NCI-H2171 (cell line): ENCODE measurements around the gene HAPLN2.
A peak's percentile ranks its signal among the peaks of the same experiment; 100 is the strongest.
"Not testable (repeated sequence)": the region's sequence is repeated elsewhere in the genome, so short reads cannot be mapped to it uniquely, and the experiment has no call there.

Experiments
- DNase-seq: peaks from one replicate; lab custom pipeline; 2025; lab: John Stamatoyannopoulos, UW

HAPLN2 gene

DNA sequence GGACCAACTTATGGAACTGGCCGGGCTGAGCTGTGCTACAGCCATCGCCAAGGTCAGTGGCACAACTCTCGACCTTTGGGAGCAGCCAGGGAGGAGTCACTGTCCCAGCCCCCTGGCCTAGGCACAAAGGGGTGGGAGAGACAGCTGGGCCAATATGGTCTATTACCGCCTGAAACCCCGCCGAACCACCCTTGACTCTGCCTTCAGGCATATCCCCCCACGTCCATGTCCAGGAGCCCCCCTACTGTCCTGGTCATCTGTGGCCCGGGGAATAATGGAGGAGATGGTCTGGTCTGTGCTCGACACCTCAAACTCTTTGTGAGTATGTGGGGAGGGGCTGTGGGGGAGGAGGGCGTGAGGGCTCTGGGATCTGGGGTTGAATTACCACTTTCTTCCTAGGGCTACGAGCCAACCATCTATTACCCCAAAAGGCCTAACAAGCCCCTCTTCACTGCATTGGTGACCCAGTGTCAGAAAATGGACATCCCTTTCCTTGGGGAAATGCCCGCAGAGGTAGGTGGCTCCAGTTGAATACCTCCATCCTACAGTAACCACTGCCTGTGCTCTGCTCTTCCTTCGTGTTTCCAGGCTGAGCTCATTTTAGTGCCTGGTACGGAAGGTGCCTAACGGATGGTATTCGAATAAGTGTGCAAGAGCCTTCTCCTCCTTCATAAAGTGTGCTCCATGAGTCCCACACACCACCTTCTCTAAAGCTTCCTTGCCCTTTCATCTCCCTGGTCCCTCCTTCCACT, 26.9 kb upstream of the HAPLN2 start:
- DNase-seq: no peak

DNA sequence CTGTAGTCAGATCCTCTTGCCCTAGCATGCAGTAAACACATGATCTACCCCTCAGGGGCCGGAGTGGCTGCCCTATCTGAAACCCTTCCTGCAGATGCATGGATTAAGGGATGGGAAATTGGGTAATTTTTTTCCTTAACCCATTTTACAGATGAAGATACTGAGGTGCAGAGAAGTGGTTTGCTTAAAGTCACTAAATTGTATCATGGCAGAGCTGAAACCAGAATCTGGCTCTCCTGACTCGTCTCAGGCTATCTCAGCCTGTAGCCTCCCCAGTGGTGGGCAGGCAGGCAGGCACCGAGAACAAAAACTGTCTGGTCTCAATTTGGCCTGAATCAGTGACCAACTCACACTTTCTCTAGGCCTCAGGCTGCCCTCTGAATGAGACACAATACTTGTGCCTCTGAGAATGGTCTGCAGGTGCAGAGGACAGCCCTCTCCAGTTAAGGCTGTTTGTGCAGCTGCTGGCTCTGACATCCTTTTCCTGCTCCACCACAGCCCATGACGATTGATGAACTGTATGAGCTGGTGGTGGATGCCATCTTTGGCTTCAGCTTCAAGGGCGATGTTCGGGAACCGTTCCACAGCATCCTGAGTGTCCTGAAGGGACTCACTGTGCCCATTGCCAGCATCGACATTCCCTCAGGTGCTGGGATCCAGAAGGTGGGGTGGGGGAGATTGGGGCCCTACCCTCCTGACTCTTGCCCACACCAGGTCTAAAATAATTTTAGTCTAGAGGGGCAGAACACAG, 26.1 kb upstream of the HAPLN2 start:
- DNase-seq: no peak

DNA sequence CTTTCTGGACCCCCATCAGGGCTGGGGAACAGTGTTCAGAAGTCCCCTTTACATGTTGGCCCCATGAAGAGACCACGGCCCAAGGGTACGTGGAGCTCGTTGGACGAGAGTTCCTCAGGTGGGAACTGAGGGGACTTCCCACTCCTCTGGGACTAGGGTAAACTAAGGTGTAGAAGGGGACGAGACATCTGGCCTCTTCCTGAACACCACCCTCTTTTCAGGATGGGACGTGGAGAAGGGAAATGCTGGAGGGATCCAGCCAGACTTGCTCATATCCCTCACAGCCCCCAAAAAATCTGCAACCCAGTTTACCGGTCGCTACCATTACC, 25.6 kb upstream of the HAPLN2 start:
- DNase-seq: no peak

DNA sequence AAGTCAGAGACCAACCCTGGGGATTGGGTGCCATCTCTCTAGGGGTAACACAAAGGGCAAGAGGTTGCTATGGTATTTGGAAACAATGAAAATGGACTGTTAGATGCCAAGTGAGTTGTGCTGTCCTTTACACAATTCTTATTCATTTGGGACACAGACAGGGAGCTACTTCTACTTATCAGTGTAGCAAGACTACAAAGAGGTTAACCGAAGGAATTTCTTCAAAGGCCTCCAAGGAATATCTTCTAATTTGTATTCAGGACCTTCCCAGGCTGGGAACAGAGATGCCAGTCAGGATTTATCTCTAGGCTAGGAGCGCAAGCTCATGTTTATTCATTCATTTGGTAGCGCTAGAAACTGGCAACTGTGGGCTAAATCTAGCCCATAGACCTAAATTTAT, 25.0 kb upstream of the HAPLN2 start:
- no peak for DNase-seq

DNA sequence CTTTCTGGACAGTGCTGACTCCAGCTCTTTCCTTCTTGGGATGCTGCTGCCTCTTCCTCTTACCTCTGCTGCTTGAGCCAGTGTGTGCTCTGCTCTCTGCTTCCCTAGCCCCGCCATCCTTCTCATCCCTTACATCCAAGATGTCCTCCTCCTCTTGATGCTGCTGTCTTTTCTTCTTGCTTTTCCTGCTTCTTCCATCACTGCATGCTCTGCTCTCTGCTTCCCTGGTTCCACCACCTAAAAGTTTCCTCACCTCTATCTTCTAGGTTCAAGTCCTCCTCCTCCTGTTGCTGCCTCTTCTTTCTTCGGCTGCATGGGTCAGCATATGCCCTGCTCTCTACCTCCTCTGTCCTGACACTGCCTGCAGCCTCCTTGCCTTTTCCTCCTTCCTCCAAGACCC, 24.2 kb upstream of the HAPLN2 start:
- DNase-seq: no peak

DNA sequence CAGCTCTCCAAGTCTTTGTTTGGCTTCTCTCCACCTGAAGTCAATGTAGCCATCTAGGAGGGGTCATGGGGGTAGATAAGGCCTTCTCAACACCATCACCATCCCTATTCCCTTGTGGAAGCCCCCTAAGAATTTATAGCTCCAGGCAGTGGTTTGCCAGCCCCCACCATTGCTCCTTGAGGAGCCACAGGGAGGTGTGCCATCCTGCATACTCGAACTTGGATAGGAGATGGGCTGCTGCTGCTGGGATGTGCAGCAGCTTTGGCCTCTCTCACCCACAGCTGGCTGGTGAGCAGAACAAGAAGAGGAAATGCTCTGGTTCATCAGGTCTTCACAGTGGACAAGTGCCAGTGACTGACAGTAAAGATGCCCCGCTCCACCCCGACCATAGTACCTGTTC, 22.8 kb upstream of the HAPLN2 start:
- DNase-seq: no peak

DNA sequence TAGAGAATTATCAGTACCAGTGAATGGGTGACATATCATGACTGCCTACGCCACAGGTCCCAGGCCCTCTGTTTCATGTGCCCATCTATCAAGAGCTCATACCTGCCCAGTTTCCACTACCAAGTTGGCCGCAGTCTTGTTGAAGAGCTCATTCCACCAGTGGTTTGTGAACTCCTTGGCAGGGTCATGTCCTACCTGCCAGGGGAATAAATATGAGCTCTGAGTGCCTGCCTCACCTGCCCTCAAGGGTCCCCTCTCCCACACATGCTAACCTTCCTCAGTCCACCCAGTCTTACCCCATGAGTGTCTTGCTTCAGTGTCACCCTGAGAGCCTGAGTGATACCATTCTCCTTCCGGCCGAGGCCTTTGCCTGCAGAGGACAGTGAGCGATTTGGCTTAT, 21.1 kb upstream of the HAPLN2 start:
- DNase-seq: no peak

DNA sequence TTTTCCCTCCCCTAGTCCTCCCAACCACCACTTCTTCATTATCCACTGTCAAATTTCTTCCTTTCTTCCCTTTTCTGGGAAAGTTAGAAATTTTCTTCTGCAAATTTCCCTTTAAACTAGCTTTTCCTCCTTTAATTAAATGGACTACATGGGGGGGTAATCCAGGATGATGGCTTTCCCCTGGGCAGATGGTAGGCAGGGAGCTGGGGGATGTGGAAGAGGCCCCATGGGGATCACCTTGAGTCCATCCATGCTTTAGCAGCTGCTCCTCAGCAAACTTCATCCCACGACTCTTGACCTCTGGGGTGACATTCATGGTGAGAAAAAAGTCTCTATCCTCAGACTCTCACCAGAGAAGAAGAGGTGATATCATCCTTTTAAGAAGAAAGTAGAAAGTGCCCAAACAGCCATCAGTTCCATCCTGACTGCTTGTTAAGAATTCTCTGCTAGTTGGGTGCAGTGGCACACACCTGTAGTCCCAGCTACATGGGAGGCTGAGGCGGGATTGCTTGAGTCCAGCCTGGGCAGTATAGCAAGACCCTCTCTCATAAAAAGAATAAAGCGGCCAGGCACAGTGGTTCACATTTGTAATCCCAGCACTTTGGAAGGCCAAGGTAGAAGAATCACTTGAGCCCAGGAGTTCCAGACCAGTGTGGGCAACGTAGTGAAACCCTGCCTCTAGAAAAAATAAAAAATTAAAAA, 20.3 kb upstream of the HAPLN2 start:
- DNase-seq: no peak

DNA sequence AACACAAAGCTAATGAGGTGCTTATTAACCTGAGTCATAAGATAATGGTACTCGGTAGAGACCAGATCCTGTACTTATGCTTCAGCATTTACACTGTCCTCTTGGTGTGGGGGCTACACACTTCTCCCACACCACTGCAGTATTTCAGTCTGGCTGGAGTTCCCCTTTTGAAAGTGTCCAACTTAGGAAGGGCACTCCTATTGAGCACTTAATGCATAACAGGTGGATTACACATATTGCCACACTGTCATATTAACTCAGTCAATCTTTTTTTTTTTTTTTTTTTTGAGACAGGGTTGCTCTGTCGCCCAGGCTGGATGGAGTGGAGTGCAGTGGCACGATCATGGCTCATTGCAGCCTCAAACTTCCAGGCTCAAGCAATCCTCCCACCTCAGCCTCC, 19.4 kb upstream of the HAPLN2 start:
- no peak for DNase-seq

DNA sequence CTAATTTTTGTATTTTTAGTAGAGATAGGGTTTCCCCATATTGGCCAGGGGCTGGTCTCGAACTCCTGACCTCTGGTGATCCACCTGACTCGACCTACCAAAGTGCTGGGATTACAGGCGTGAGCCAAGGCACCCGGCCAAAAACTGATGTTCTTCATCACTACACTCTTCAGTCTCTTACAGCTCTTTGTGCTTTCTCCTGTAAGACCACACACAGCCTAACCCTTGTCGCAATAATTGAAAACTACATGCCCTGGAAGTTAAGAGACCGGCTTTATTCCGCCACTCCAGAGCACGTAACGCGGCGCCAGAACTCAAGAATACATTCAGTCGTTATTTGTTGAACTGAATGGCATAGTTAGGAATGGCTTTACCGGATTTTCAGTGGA, 18.5 kb upstream of the HAPLN2 start:
- no peak for DNase-seq

DNA sequence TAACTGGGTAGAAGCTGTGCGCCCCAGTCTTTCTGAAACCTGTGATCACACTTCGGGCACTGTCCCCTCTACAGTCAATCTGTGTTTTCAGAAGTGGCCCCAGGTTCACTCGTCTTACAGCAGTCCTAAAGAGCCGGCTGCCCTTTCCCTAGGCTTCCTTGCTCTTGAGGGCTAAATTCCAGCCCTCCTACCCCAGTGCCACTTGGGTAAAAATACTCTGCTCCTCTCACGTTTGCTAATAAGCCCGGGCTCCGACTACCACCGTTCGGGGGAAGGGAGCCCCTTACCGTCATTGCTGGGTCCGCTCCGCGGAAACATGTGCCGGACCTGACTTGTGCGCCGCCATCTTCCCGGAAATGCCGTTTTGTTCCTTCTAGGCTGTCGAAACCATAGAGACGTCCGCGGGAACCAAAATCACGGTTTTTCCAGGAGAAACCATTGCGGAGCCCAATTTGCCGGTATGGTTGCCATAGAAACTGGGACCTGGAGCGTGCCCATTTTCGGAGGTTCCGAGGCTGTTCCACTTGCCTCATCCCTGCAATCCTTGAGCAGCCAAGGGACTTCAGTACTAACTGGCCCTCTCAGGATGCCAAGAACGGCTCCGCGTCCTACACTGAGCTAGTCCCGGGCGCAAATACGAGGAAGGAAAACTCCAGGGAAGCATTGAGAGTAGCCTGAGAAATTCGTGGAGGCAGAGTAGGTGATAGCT, 17.9 kb upstream of the HAPLN2 start, which contains the start of gene GPATCH4:
Gene GPATCH4, minus strand, starts transcription at position 358 of the 709 bp plus-strand sequence.
- peak; percentile 91 for DNase-seq

DNA sequence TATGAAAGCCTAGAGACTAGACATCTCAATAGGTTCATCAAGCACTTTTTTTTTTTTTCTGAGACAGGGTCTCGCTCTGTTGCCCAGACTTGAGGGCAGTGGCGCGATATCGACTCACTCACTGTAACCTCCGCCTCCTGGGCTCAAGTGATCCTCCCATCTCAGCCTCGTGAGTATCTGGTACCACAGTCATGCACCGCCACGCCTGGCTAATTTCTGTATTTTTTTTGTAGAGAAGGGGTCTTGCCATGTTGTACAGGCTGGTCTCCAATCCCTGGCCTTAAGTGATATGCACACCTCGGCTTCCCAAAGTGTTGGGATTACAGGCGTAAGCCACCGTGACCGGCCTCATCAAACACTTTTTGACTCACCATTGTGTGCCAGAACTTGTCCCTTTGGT, 17.3 kb upstream of the HAPLN2 start:
- no peak for DNase-seq

DNA sequence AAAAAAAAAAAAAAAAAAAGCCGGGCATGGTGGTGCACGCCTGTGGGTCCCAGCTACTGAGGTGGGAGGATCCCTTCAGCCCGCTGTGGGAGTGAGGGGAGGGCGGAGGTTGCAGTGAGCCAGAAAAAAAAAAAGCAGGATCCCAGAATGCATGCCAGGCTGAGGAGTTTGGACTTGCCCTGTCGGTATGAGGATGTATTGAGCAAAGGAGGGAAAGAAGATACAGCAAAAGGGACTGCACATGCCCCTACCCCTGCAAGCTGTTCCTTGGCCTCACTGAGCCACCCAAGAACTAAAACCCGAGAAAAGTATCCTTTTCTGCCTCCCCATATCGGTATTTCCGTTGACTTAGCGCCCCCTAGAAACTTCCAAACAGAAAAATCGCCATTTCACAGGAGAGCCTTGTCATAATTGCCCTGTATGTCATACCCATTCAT, 16.6 kb upstream of the HAPLN2 start:
- DNase-seq: no peak

DNA sequence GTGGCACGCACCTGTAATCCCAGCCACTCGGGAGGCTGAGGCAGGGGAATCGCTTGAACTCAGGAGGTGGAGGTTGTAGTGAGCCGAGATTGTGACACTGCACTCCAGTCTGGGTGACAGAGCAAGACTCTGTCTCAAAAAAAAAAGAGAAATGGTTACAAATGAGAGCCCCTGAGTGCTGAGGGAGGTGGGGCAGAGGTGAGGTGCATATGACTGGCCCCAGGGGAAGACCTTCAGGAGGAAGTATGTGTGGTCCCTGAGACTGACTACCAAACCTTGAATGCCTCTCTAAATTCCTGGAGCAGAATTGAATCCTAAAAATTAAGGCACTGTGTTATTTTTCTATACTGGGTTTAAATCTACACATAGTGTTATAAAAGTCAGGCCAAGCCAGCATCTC, 11.9 kb upstream of the HAPLN2 start:
- not testable (repeated sequence) for DNase-seq

DNA sequence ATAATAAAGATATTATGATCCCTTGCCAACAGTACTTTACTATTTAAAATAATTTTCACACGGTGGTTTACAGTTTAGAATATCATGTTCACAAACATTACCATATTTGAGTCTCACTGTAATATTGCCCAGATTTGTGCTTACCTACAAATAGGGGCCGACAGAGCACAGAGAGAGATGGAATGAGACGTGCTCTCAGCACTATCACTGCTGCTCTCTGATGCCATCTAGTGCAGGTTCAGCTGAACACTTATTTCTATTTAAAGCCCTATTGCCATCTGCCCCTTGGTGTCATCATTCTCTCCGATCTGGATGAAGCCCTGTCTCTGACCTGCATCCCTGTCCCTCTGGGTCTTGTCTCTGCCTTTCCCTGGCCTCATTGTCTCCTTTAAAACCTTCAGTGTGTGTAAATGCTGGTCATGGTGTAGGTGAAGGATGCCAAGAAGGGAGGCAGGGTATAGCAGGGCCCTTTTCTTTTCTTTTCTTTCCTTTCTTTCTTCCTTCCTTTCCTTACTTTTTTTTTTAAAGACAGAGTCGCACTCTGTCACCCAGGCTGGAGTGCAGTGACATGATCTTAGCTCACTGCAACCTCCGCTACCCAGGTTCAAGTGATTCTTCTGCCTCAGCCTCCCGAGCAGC, 11.1 kb upstream of the HAPLN2 start:
- DNase-seq: peak; percentile 76

DNA sequence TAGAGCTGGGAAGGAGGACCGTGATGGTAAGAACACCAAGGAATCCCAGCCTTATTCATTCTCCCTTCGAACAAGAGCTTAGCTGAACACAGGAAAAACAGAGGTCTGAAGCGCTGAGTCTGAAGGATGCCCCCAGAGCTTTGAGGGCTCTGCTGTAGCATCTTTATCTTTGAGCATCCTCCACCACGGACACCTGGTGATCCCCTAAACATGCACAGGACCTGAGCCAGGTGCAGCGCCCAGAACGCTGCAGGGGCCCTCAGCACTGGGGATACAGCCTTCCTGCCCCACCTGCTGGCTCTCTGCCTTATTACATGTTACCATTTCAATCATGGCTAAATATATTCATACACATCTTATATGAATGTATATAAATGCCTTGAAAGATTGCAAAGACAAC, 10.2 kb upstream of the HAPLN2 start:
- peak; percentile 67 for DNase-seq

DNA sequence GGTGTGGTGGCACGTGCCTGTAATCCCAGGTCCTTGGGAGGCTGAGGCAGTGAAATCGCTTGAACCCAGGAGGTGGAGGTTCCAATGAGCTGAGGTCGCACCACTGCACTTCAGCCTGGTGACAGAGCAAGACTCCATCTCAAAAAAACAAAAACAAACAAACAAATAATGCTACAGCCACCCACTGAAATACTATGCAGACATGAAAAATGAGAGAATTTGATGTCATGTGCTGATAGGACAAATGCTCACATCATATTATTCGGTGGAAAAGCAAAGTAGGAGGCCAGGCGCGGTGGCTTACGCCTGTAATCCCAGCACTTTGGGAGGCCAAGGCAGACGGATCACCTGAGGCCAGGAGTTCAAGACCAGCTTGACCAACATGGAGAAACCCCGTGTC, 9.1 kb upstream of the HAPLN2 start:
- not testable (repeated sequence) for DNase-seq

DNA sequence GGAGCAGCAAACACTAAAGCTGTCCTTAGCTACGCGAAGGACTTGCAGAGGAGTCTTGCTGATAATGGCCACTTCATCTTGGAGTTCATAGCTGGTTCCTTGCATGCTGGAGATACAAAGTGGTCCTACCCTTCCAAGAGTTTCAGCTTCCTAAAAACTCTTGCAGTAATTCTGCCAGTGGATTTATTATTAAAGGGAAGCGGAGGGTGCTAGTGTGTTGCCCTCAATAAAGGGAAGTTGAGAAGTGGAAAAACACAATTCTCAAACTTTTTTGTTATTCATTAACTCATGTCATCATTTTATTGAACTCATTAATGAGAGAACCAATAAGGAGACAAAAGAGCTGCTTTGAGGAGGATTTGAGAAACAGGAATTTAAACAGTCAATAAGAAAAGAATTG, 6.5 kb upstream of the HAPLN2 start:
- DNase-seq: no peak

DNA sequence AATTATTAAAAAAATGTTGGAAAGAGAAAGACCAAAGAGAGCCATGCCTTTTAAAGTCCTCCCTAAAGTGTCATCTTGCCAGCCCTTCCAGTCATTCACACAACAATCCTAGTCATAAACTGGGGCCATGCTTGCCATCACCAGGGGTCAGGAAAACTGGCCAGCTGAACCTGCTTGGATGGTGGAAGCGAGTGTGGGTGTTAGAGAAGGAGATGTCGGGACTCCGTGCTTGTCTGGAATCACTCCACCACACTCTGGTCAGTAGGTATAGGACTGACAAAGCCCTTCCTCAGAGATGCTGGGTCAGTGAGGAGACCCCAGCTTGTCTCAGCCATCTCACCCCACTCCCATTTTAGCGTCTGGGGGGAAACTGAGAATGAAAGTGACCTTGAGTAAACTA, 3.3 kb upstream of the HAPLN2 start:
- no peak for DNase-seq

DNA sequence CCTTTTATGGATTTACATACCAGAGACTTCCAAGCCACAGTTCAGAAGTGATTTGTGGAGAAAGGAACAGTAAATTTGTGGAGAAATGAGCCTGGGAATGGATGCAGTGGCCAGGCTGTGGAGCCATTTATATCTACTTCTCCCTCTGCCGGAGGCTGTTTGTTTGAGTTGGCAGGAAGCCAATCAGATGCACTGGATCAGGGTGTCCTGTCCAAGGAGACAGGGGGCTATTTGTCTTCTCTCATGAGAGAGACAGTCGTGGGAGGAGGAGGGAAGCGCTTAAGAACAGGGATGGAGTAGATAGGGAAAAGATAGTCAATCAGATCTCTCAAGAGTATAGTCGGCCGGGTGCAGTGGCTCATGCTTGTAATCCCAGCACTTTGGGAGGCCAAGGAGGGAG, 2.8 kb upstream of the HAPLN2 start:
- DNase-seq: no peak

DNA sequence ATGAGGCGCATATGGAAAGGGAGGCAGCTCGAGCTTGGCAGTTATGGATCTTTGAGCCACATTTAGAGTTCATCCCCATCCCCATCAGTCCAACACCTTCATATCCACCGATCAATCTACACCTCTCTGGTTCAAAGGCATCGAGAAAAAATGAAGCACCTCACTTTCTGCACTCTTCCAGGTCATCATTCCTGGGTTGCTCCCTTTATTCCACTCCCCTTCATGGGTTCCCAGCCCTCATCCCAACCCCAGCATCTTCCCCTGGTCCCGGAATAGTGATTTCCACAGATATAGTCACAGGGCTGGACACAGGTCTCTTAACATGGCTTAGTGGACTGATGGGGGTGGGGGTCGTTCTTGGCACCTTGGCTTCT, 354 bp downstream of the HAPLN2 start:
- no peak for DNase-seq
